Karpas-422 (cell line): ENCODE results near the gene PJA2. TPM values are rescaled to one million over a fixed set of nuclear protein-coding genes. Genes with fewer than 3 reads are reported as not detected.

ENCODE experiments used
- DNase-seq: peaks from one replicate; pipeline ENCODE4 v3.0.0-alpha.2; 2015
- H2AFZ ChIP-seq: fragments of 200-600 bp; sonication (generic); 2 replicates; pipeline ENCODE4 v1.6.1; 2014; ENCODE audit warnings: antibody characterized with exemption, low read length, mixed read lengths
- H3K27ac ChIP-seq: fragments of 200-600 bp; sonication (generic); 2 replicates; pipeline ENCODE4 v1.5.1; 2014; ENCODE audit warnings: mild to moderate bottlenecking, low read length, moderate library complexity
- H3K27me3 ChIP-seq: fragments of 200-600 bp; sonication (generic); 2 replicates; pipeline ENCODE4 v1.6.1; 2014; ENCODE audit warnings: low read length, mixed read lengths
- H3K36me3 ChIP-seq: fragments of 200-600 bp; sonication (generic); 2 replicates; pipeline ENCODE4 v1.6.1; 2014; ENCODE audit warnings: low read length, mixed read lengths; ENCODE audit not compliant: insufficient read depth
- H3K4me1 ChIP-seq: fragments of 200-600 bp; sonication (generic); 2 replicates; pipeline ENCODE4 v1.6.1; 2014; ENCODE audit warnings: mild to moderate bottlenecking, low read length, mixed read lengths
- H3K4me2 ChIP-seq: fragments of 200-600 bp; sonication (generic); 2 replicates; pipeline ENCODE4 v1.6.1; 2014; ENCODE audit warnings: low read length, low read depth, mild to moderate bottlenecking; ENCODE audit not compliant: poor library complexity, severe bottlenecking
- H3K4me3 ChIP-seq: fragments of 200-600 bp; sonication (generic); 2 replicates; pipeline ENCODE4 v1.5.1; 2014; ENCODE audit warnings: mild to moderate bottlenecking, antibody characterized with exemption, low read length, mixed read lengths
- H3K79me2 ChIP-seq: fragments of 200-600 bp; sonication (generic); 2 replicates; pipeline ENCODE4 v1.6.1; 2014; ENCODE audit warnings: mild to moderate bottlenecking, low read length, mixed read lengths
- H3K9ac ChIP-seq: fragments of 200-600 bp; sonication (generic); 2 replicates; pipeline ENCODE4 v1.6.0; 2014; ENCODE audit warnings: low read length
- H3K9me2 ChIP-seq: fragments of 200-600 bp; sonication (generic), shearing (Covaris generic); replicated peaks from 2 replicates; pipeline ENCODE4 v1.6.0; 2014; ENCODE audit warnings: mild to moderate bottlenecking, low read length, moderate library complexity; ENCODE audit not compliant: insufficient read depth
- H3K9me3 ChIP-seq: fragments of 300-700, 200-600 bp; sonication (generic); 2 replicates; pipeline ENCODE4 v1.6.1; 2014; ENCODE audit warnings: low read length, mixed read lengths
- H4K20me1 ChIP-seq: fragments of 200-600 bp; sonication (generic); 2 replicates; pipeline ENCODE4 v1.6.1; 2014; ENCODE audit warnings: mild to moderate bottlenecking, antibody characterized with exemption, low read length, low read depth; ENCODE audit not compliant: insufficient read depth
- total RNA-seq: library from RNA; depleted of rRNA; stranded (reverse); fragments of >200 nt; shearing (Covaris generic); gene quantifications from 2 replicates; pipeline ENCODE4 v1.2.3, GENCODE V29; 2014; ENCODE audit warnings: low replicate concordance; rRNA removed

PJA2 gene
- total RNA-seq = 29.8 and 50.1 TPM in 2 replicates

GRCh38 chr5:109409844-109410388 lies at the start of gene PJA2:
PJA2 (minus strand) TSS chr5:109409974; CDS start chr5:109383433, 26,541 bp downstream.
- peak within 1 kb of the TSS; percentile 85 for H3K4me3 ChIP-seq
- H3K27me3 ChIP-seq = no peaks in the 10 kb centered on the region
- H3K9me2 ChIP-seq = no peaks in the 10 kb centered on the region
- peak within 1 kb of the TSS; percentile 89 for H3K27ac ChIP-seq
- no peaks in the 10 kb centered on the region for H4K20me1 ChIP-seq
- peaks cover 45% of the 10 kb centered on the region for H3K4me1 ChIP-seq
- peak within 1 kb of the TSS; percentile 92 for H3K4me2 ChIP-seq
- peak within 1 kb of the TSS; percentile 84 for H3K9ac ChIP-seq
- H2AFZ ChIP-seq = peak within 1 kb of the TSS; percentile 89
- peak; percentile 99 for DNase-seq
- peaks cover 40% of the 10 kb centered on the region for H3K79me2 ChIP-seq
- H3K9me3 ChIP-seq = no peaks in the 10 kb centered on the region
- no peaks in the 10 kb centered on the region for H3K36me3 ChIP-seq

GRCh38 chr5:109455598-109456096 lies 45.9 kb upstream of the PJA2 start:
- peak overlapping the region; percentile 2 for H3K4me2 ChIP-seq
- no peaks in the 10 kb centered on the region for H3K27me3 ChIP-seq
- no peak overlapping the region for H3K9ac ChIP-seq
- H3K4me1 ChIP-seq = peaks cover 9% of the 10 kb centered on the region
- H3K9me2 ChIP-seq = no peaks in the 10 kb centered on the region
- no peaks in the 10 kb centered on the region for H3K79me2 ChIP-seq
- no peak overlapping the region for H3K4me3 ChIP-seq
- no peaks in the 10 kb centered on the region for H3K36me3 ChIP-seq
- H4K20me1 ChIP-seq = no peaks in the 10 kb centered on the region
- H3K27ac ChIP-seq = no peak overlapping the region
- DNase-seq = no peak
- H3K9me3 ChIP-seq = no peaks in the 10 kb centered on the region
- no peak overlapping the region for H2AFZ ChIP-seq

- Histone ChIP-seq H3K9me3 (no peaks in the 10 kb centered on the region), H3K9ac (no peak overlapping the region), H2AFZ (no peak overlapping the region), H3K4me2 (peak overlapping the region; percentile 2), H3K9me2 (no peaks in the 10 kb centered on the region), H3K27ac (no peak overlapping the region), H3K4me3 (no peak overlapping the region), H3K4me1 (peaks cover 16% of the 10 kb centered on the region), H4K20me1 (no peaks in the 10 kb centered on the region), H3K36me3 (no peaks in the 10 kb centered on the region), H3K79me2 (no peaks in the 10 kb centered on the region), H3K27me3 (no peaks in the 10 kb centered on the region)
- no peak for DNase-seq
These were observed 45.1 kb upstream of the PJA2 start for GRCh38 chr5:109454731-109455505.

- Histone ChIP-seq H3K36me3 (no peaks in the 10 kb centered on the region), H2AFZ (no peak overlapping the region), H3K4me3 (no peak overlapping the region), H3K9me3 (no peaks in the 10 kb centered on the region), H3K27ac (no peak overlapping the region), H3K4me2 (no peak overlapping the region), H3K9ac (no peak overlapping the region), H3K4me1 (peaks cover 20% of the 10 kb centered on the region), H4K20me1 (no peaks in the 10 kb centered on the region), H3K79me2 (no peaks in the 10 kb centered on the region), H3K27me3 (no peaks in the 10 kb centered on the region), H3K9me2 (no peaks in the 10 kb centered on the region)
- no peak for DNase-seq
These were observed 43.5 kb upstream of the PJA2 start for GRCh38 chr5:109453251-109453650.

DNA sequence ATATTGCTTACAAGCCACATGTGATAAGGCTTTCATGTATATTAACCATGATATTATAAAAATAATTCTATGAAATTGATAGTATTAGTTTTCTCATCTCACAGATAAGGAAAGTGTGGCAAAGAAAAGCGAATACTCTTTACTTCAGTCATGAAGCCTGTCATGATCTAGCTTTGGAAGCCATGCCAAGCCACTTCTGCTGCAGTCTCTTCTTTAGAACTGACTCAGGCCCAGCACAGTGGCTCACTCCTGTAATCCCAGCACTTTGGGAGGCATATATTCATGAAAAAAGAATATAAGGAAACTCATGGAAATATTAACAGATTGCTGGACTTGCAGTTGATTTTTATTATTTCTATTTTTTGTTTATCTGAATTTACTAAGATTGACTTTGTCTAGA lies 42.9 kb upstream of the PJA2 start:
- H3K9ac ChIP-seq = no peak overlapping the region
- H3K27ac ChIP-seq = no peak overlapping the region
- no peak overlapping the region for H3K4me2 ChIP-seq
- no peaks in the 10 kb centered on the region for H4K20me1 ChIP-seq
- H3K36me3 ChIP-seq = no peaks in the 10 kb centered on the region
- H3K4me3 ChIP-seq = no peak overlapping the region
- DNase-seq = no peak
- no peaks in the 10 kb centered on the region for H3K79me2 ChIP-seq
- H2AFZ ChIP-seq = no peak overlapping the region
- no peaks in the 10 kb centered on the region for H3K9me3 ChIP-seq
- no peaks in the 10 kb centered on the region for H3K9me2 ChIP-seq
- H3K4me1 ChIP-seq = peaks cover 20% of the 10 kb centered on the region
- no peaks in the 10 kb centered on the region for H3K27me3 ChIP-seq

- Histone ChIP-seq H3K27ac (no peak overlapping the region), H3K27me3 (no peaks in the 10 kb centered on the region), H3K79me2 (no peaks in the 10 kb centered on the region), H3K9me2 (no peaks in the 10 kb centered on the region), H2AFZ (peak overlapping the region; percentile 80), H4K20me1 (no peaks in the 10 kb centered on the region), H3K9me3 (no peaks in the 10 kb centered on the region), H3K9ac (no peak overlapping the region), H3K4me2 (peak overlapping the region; percentile 76), H3K36me3 (no peaks in the 10 kb centered on the region), H3K4me1 (peaks cover 20% of the 10 kb centered on the region), H3K4me3 (no peak overlapping the region)
- no peak for DNase-seq
These were observed 41.4 kb upstream of the PJA2 start for GRCh38 chr5:109451146-109451545.

GRCh38 chr5:109450129-109450877 lies 40.5 kb upstream of the PJA2 start:
- no peak overlapping the region for H3K27ac ChIP-seq
- H4K20me1 ChIP-seq = no peaks in the 10 kb centered on the region
- peak; percentile 56 for DNase-seq
- H3K4me2 ChIP-seq = peak overlapping the region; percentile 76
- H3K27me3 ChIP-seq = no peaks in the 10 kb centered on the region
- no peaks in the 10 kb centered on the region for H3K9me3 ChIP-seq
- peak overlapping the region; percentile 80 for H2AFZ ChIP-seq
- peak overlapping the region; percentile 60 for H3K4me3 ChIP-seq
- peaks cover 16% of the 10 kb centered on the region for H3K4me1 ChIP-seq
- no peaks in the 10 kb centered on the region for H3K36me3 ChIP-seq
- H3K79me2 ChIP-seq = no peaks in the 10 kb centered on the region
- peak overlapping the region; percentile 41 for H3K9ac ChIP-seq
- H3K9me2 ChIP-seq = no peaks in the 10 kb centered on the region

DNA sequence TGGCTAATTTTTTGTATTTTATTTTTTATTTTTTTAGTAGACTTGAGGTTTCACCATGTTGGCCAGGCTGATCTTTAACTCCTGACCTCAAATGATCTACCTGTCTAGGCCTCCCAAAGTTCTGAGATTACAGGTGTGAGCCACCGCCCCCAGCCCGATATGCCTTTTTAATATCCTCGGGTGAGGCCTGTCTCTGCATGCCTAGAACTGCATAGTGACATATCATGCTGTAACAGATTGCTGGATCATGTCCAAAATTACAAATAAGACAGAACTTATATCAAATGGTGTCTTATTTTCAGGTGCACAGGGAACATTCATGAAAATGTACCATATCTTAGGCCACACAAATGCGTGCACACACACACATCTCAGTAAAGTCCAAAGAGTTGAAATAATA lies 39.1 kb upstream of the PJA2 start:
- Histone ChIP-seq H3K79me2 (no peaks in the 10 kb centered on the region), H3K27me3 (no peaks in the 10 kb centered on the region), H3K4me2 (no peak overlapping the region), H3K9ac (no peak overlapping the region), H4K20me1 (no peaks in the 10 kb centered on the region), H3K27ac (no peak overlapping the region), H3K36me3 (no peaks in the 10 kb centered on the region), H3K9me2 (no peaks in the 10 kb centered on the region), H3K9me3 (no peaks in the 10 kb centered on the region), H3K4me3 (no peak overlapping the region), H2AFZ (no peak overlapping the region), H3K4me1 (peaks cover 16% of the 10 kb centered on the region)
- DNase-seq = no peak
